Measurements from ENCODE around the gene HDAC4.

GRCh38 chr2:239299218-239299939 lies 101.4 kb downstream of the HDAC4 start:
- TF ChIP-seq POLR2A (IDR thresholded peaks at IDR 0.05; ENCODE audit: borderline replicate concordance, extremely low read depth, insufficient read depth, insufficient read length) (no peak), EZH2 (IDR thresholded peaks at IDR 0.05) (no peak), CEBPB (IDR thresholded peaks at IDR 0.05; ENCODE audit: low read depth) (no peak), POLR2AphosphoS5 (IDR thresholded peaks at IDR 0.05; ENCODE audit: low read depth, low read length) (no peak), SP1 (IDR thresholded peaks at IDR 0.05; ENCODE audit: low read depth) (no peak), EZH2phosphoT487 (IDR thresholded peaks at IDR 0.05; ENCODE audit: borderline replicate concordance) (no peak), CTCF (IDR thresholded peaks at IDR 0.05 in 2 of 3, conservative IDR thresholded peaks at IDR 0.05 in 1 of 3; ENCODE audit: borderline replicate concordance in 1 of 3, insufficient read depth in 1 of 3, low read depth in 2 of 3, low read length in 2 of 3) (no peak), ZNF274 (IDR thresholded peaks at IDR 0.05; ENCODE audit: low read depth, low read length) (no peak), RAD21 (IDR thresholded peaks at IDR 0.05; ENCODE audit: low read depth) (no peak), ATF3 (IDR thresholded peaks at IDR 0.05) (no peak)
